GM12873 (cell line): ENCODE measurements around the gene STBD1.

Experiments used
- CTCF ChIP-seq: IDR thresholded peaks from 2 replicates; pipeline ENCODE4 v1.5.1; 2012; ENCODE audit warnings: low read depth, mild to moderate bottlenecking, moderate library complexity, low read length, control low read depth; ENCODE audit not compliant: insufficient read depth; ENCODE audit errors: missing control alignments

Gene STBD1

GRCh38 chr4:76270244-76271175 lies 36.0 kb upstream of the STBD1 start:
- TF ChIP-seq CTCF, result no peak

GRCh38 chr4:76271248-76271647 lies 35.3 kb upstream of the STBD1 start:
- TF ChIP-seq CTCF, result no peak

GRCh38 chr4:76272073-76272472 lies 34.5 kb upstream of the STBD1 start:
- TF ChIP-seq CTCF, result no peak

GRCh38 chr4:76272582-76272981 lies 34.0 kb upstream of the STBD1 start:
- TF ChIP-seq CTCF, result no peak

- TF ChIP-seq CTCF, result no peak
Observed at GRCh38 chr4:76272999-76273398, 33.5 kb upstream of the STBD1 start.

- no peak for TF ChIP-seq CTCF
Observed at GRCh38 chr4:76275486-76276124, 30.9 kb upstream of the STBD1 start.

- TF ChIP-seq CTCF, result no peak
Observed at GRCh38 chr4:76276813-76277212, 29.7 kb upstream of the STBD1 start.
